Keratinocyte (primary cell): ENCODE data around the gene EEF1A2. TPM values are rescaled to one million over a fixed set of nuclear protein-coding genes. Genes with fewer than 3 reads are reported as not detected.

ENCODE experiments used
- DNase-seq: peaks from one replicate; pipeline ENCODE4 v3.0.0-alpha.2; 2011; ENCODE audit warnings: low read depth, missing footprints, low spot score
- FAIRE-seq: peaks from 2 replicates; lab custom pipeline; 2011; peaks lifted over from hg19 to GRCh38; lab: Jason Lieb, UNC
- H2AFZ ChIP-seq: 2 replicates; pipeline ENCODE4 v1.6.0; 2012; ENCODE audit warnings: low read length, control low read depth, inconsistent platforms; ENCODE audit not compliant: control insufficient read depth
- H3K27ac ChIP-seq: 2 replicates; pipeline ENCODE4 v1.5.1; 2011; ENCODE audit warnings: low read length; ENCODE audit not compliant: control insufficient read depth, insufficient read depth
- H3K27me3 ChIP-seq: 3 replicates; pipeline ENCODE4 v1.6.0; 2011; ENCODE audit warnings: low read length; ENCODE audit not compliant: control insufficient read depth, insufficient read depth; ENCODE audit errors: extremely low read depth
- H3K36me3 ChIP-seq, 2 experiments: 2 replicates in 1 of 2; 3 replicates in 1 of 2; pipeline ENCODE4 v1.5.1; 2011; ENCODE audit warnings: low read length in 2 of 2, mild to moderate bottlenecking in 1 of 2; ENCODE audit not compliant: control insufficient read depth in 2 of 2, insufficient read depth in 2 of 2; ENCODE audit errors: extremely low read depth in 1 of 2
- H3K4me1 ChIP-seq: 3 replicates; pipeline ENCODE4 v1.5.1; 2011; ENCODE audit warnings: low read length; ENCODE audit not compliant: control insufficient read depth, insufficient read depth; ENCODE audit errors: extremely low read depth
- H3K4me2 ChIP-seq: 3 replicates; pipeline ENCODE4 v1.6.0; 2011; ENCODE audit warnings: low read depth, low read length; ENCODE audit not compliant: control insufficient read depth, insufficient read depth; ENCODE audit errors: extremely low read depth
- H3K4me3 ChIP-seq, 3 experiments: fragments of 200-600 bp in 1 of 3; sonication (generic) in 1 of 3; 2 replicates in 2 of 3; 3 replicates in 1 of 3; pipeline ENCODE4 v1.5.1; 2011 to 2016; ENCODE audit warnings: low read length in 3 of 3, mild to moderate bottlenecking in 3 of 3, control low read depth in 2 of 3, inconsistent platforms in 1 of 3, low read depth in 1 of 3, mixed read lengths in 1 of 3, mixed run types in 1 of 3, moderate library complexity in 1 of 3; ENCODE audit not compliant: control insufficient read depth in 2 of 3, insufficient read depth in 2 of 3; ENCODE audit errors: extremely low read depth in 1 of 3
- H3K79me2 ChIP-seq: 2 replicates; pipeline ENCODE4 v1.6.0; 2012; ENCODE audit warnings: low read length; ENCODE audit not compliant: control insufficient read depth, insufficient read depth
- H3K9ac ChIP-seq: 3 replicates; pipeline ENCODE4 v1.6.0; 2011; ENCODE audit warnings: low read length; ENCODE audit not compliant: control insufficient read depth, insufficient read depth; ENCODE audit errors: extremely low read depth
- H3K9me1 ChIP-seq: 3 replicates; pipeline ENCODE4 v1.6.0; 2011; ENCODE audit warnings: low read length; ENCODE audit not compliant: control insufficient read depth, insufficient read depth; ENCODE audit errors: extremely low read depth
- H3K9me3 ChIP-seq: 2 replicates; pipeline ENCODE4 v1.5.1; 2012; ENCODE audit warnings: low read depth, low read length; ENCODE audit not compliant: control insufficient read depth
- H4K20me1 ChIP-seq: 3 replicates; pipeline ENCODE4 v1.6.0; 2011; ENCODE audit warnings: low read length; ENCODE audit not compliant: control insufficient read depth, insufficient read depth; ENCODE audit errors: extremely low read depth
- EZH2 ChIP-seq: IDR thresholded peaks from one replicate; pipeline ENCODE4 v1.6.1; 2012; ENCODE audit warnings: inconsistent platforms, mild to moderate bottlenecking, low read length, moderate library complexity
- dilution Hi-C: fragments of 300-500 bp; cut with MboI; formaldehyde crosslinking; loops from one replicate; pipeline ENCODE4 v1.7.0; 2020; ENCODE audit warnings: low sequenced_read_pairs; ENCODE audit not compliant: extremely low pct_ligation_motif_present
- polyA plus RNA-seq, 5 experiments: library from polyadenylated mRNA; depleted of rRNA in 3 of 5; stranded (reverse) in 3 of 5; stranded (forward) in 1 of 5; unstranded in 1 of 5; fragments of >200 nt; gene quantifications; 1 replicate in 1 of 5; 2 replicates in 3 of 5; 3 replicates in 1 of 5; pipeline versions ENCODE4 v1.2.1 to v1.2.3, GENCODE V29; 2011 to 2012; ENCODE audit warnings: missing spikeins in 2 of 5, low read depth in 1 of 5, low replicate concordance in 1 of 5
- TF ChIP-seq, protein P1 (sequence below), 3 experiments: IDR thresholded peaks in 1 of 3; conservative IDR thresholded peaks in 1 of 3; optimal IDR thresholded peaks in 1 of 3; 2 replicates in 2 of 3; 3 replicates in 1 of 3; pipeline versions ENCODE3 to v1.5.1; 2011; ENCODE audit warnings: low read length in 3 of 3, mild to moderate bottlenecking in 3 of 3, moderate library complexity in 2 of 3, control low read depth in 1 of 3, inconsistent platforms in 1 of 3; ENCODE audit not compliant: insufficient read depth in 2 of 3; ENCODE audit errors: extremely low read depth in 1 of 3

Gene EEF1A2
- polyA plus RNA-seq, 1 donor (not counting 4 experiments of a cell fraction or from before 2014, with no cell fraction given) = 0.12 TPM

DNA sequence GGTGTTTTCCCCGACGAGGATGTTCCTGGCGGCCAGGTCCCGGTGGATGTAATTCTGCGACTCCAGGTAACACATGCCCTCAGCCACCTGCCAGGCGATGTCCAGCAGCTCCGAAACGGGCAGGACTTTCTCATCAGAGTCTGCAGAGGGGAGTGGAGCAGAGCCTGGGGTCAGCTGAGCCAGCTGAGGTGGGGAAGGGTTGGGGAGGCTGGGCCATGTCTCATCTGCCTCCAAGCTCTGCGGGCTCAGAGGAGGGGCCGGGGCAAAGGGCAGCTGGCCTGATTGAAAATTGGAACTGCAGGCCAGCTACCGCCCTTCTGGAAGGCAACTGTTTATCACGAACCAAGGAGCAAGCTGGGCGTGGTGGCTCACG lies 31.9 kb upstream of the EEF1A2 start:
- dilution Hi-C loops = no loop called here
- H2AFZ ChIP-seq = no peak overlapping the region
- H3K4me2 ChIP-seq = no peak overlapping the region
- no peak overlapping the region for H3K9ac ChIP-seq
- H3K4me3 ChIP-seq = no peak overlapping the region
- no peaks in the 10 kb centered on the region for H3K9me1 ChIP-seq
- H3K79me2 ChIP-seq = no peaks in the 10 kb centered on the region
- H4K20me1 ChIP-seq = peaks cover 7% of the 10 kb centered on the region
- TF ChIP-seq, protein P1, sequence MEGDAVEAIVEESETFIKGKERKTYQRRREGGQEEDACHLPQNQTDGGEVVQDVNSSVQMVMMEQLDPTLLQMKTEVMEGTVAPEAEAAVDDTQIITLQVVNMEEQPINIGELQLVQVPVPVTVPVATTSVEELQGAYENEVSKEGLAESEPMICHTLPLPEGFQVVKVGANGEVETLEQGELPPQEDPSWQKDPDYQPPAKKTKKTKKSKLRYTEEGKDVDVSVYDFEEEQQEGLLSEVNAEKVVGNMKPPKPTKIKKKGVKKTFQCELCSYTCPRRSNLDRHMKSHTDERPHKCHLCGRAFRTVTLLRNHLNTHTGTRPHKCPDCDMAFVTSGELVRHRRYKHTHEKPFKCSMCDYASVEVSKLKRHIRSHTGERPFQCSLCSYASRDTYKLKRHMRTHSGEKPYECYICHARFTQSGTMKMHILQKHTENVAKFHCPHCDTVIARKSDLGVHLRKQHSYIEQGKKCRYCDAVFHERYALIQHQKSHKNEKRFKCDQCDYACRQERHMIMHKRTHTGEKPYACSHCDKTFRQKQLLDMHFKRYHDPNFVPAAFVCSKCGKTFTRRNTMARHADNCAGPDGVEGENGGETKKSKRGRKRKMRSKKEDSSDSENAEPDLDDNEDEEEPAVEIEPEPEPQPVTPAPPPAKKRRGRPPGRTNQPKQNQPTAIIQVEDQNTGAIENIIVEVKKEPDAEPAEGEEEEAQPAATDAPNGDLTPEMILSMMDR (optimal IDR thresholded peaks at IDR 0.05 in 1 of 3, IDR thresholded peaks at IDR 0.05 in 1 of 3, conservative IDR thresholded peaks at IDR 0.05 in 1 of 3; ENCODE audit: extremely low read depth in 1 of 3, insufficient read depth in 2 of 3, low read length in 3 of 3) = no peak
- no peak for TF ChIP-seq EZH2
- H3K27me3 ChIP-seq = no peaks in the 10 kb centered on the region
- peaks cover 12 to 23% of the 10 kb centered on the region in 2 experiments for H3K36me3 ChIP-seq
- peaks cover 20% of the 10 kb centered on the region for H3K4me1 ChIP-seq
- no peak overlapping the region for H3K27ac ChIP-seq
- H3K9me3 ChIP-seq = no peaks in the 10 kb centered on the region
- DNase-seq (no peak), FAIRE-seq (no peak)

DNA sequence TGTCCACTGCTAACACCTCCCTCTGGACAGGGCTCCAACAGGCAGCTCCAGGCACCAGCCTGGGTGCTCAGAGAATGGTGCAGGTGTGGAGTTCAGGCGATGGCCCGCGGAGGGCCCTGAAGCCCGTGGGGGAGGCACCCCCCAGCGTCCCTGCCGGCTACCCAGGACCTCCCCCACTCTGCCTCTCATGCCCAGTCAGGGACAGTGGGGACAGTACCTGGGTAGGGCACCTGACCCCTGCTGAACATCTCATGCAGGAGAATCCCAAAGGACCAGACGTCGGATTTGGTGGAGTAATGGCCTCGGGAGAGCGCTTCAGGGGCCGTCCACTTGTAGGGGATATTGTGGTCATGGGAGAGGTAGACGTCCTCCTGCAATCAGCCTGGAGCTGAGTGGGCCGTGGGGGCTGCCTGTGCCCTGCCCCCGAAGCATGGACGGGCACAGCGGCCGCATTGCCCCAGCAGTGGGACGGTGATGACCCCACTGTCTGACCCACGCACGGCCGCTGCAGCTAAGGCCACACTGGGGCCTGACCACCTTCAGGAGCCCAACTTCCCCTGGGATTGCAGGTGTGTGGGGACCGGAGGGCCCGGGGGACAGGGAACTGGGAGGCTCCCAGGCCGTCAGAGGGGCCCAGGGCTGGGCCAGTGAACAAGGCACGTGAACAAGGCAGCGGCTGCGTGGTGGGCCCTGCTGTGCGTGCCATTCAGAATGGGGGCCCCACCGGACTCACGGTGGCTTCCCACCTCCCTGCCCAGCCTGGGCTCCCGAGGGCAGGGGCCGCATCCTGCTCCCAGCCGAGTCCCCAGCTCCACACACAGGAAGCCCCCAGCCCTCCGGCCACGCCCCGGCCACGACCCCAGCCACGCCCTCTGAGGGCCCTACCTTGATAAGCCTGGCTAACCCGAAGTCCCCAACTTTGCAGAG lies 31.2 kb upstream of the EEF1A2 start:
- dilution Hi-C loops = no loop called here
- Histone ChIP-seq H2AFZ (no peak overlapping the region), H3K27ac (no peak overlapping the region), H4K20me1 (peaks cover 7% of the 10 kb centered on the region), H3K4me3 (no peak overlapping the region), H3K9me1 (no peaks in the 10 kb centered on the region), H3K9me3 (no peaks in the 10 kb centered on the region), H3K79me2 (no peaks in the 10 kb centered on the region), H3K4me1 (peaks cover 16% of the 10 kb centered on the region), H3K9ac (no peak overlapping the region), H3K4me2 (no peak overlapping the region), H3K27me3 (no peaks in the 10 kb centered on the region), H3K36me3 (peaks cover 12 to 23% of the 10 kb centered on the region in 2 experiments)
- DNase-seq = no peak
- TF ChIP-seq, protein P1 (optimal IDR thresholded peaks at IDR 0.05 in 1 of 3, IDR thresholded peaks at IDR 0.05 in 1 of 3, conservative IDR thresholded peaks at IDR 0.05 in 1 of 3; ENCODE audit: extremely low read depth in 1 of 3, insufficient read depth in 2 of 3, low read length in 3 of 3) = no peak
- TF ChIP-seq EZH2 = no peak
- FAIRE-seq = no peak
